Neuronal stem cell (in vitro differentiated cells): ENCODE measurements around the gene TMEM63A.

ENCODE experiments used
- DNase-seq: peaks from one replicate; pipeline ENCODE4 v3.0.0-alpha.2; 2013; ENCODE audit warnings: low spot score
- H2AFZ ChIP-seq: one replicate; pipeline ENCODE4 v1.6.1; 2013; ENCODE audit warnings: mild to moderate bottlenecking, low read length, inconsistent platforms
- H2AK5ac ChIP-seq: 2 replicates; pipeline ENCODE4 v1.6.1; 2013; ENCODE audit warnings: low read depth, mild to moderate bottlenecking, inconsistent platforms, low read length, moderate library complexity, mixed read lengths
- H2BK120ac ChIP-seq: 2 replicates; pipeline ENCODE4 v1.6.1; 2013; ENCODE audit warnings: low read depth, mild to moderate bottlenecking, inconsistent platforms, low read length, moderate library complexity, mixed read lengths
- H2BK12ac ChIP-seq: one replicate; pipeline ENCODE4 v1.6.1; 2013; ENCODE audit warnings: low read length, inconsistent platforms
- H2BK15ac ChIP-seq: 2 replicates; pipeline ENCODE4 v1.6.1; 2013; ENCODE audit warnings: mild to moderate bottlenecking, low read length, inconsistent platforms, mixed read lengths
- H2BK5ac ChIP-seq: one replicate; pipeline ENCODE4 v1.6.1; 2013; ENCODE audit warnings: inconsistent platforms, mild to moderate bottlenecking, low read length, moderate library complexity
- H3K14ac ChIP-seq: one replicate; pipeline ENCODE4 v1.6.1; 2013; ENCODE audit warnings: low read length, inconsistent platforms
- H3K18ac ChIP-seq: 2 replicates; pipeline ENCODE4 v1.6.1; 2013; ENCODE audit warnings: low read length, inconsistent platforms
- H3K23ac ChIP-seq: 2 replicates; pipeline ENCODE4 v1.6.1; 2013; ENCODE audit warnings: low read depth, mild to moderate bottlenecking, mixed read lengths, low read length, inconsistent platforms; ENCODE audit not compliant: poor library complexity
- H3K27ac ChIP-seq: replicated peaks from 3 replicates; pipeline ENCODE4 v1.5.1; 2013; ENCODE audit warnings: low read length, inconsistent platforms
- H3K27me3 ChIP-seq, 3 experiments: 2 replicates each; pipeline ENCODE4 v1.6.1; 2013; ENCODE audit warnings: low read length in 3 of 3, mild to moderate bottlenecking in 2 of 3, inconsistent platforms in 1 of 3, low read depth in 1 of 3, mixed read lengths in 1 of 3, moderate library complexity in 1 of 3; ENCODE audit not compliant: control insufficient read depth in 3 of 3, insufficient read depth in 3 of 3
- H3K36me3 ChIP-seq, 2 donors: replicated peaks in 1 of 2; 2 replicates each; pipeline ENCODE4 v1.6.1; 2013; ENCODE audit warnings: low read length in 2 of 2; ENCODE audit not compliant: control insufficient read depth in 2 of 2, insufficient read depth in 2 of 2
- H3K4ac ChIP-seq: 2 replicates; pipeline ENCODE4 v1.6.1; 2013; ENCODE audit warnings: inconsistent platforms, mild to moderate bottlenecking, low read length, moderate library complexity
- H3K4me1 ChIP-seq, 2 donors: 1 replicate in 1 of 2; 2 replicates in 1 of 2; pipeline ENCODE4 v1.6.1; 2013; ENCODE audit warnings: low read length in 2 of 2, low read depth in 1 of 2; ENCODE audit not compliant: control insufficient read depth in 2 of 2, insufficient read depth in 1 of 2
- H3K4me2 ChIP-seq: one replicate; pipeline ENCODE4 v1.6.1; 2013; ENCODE audit warnings: mild to moderate bottlenecking, low read length, inconsistent platforms; ENCODE audit not compliant: insufficient read depth, poor library complexity, severe bottlenecking
- H3K4me3 ChIP-seq, 2 donors: 2 replicates each; pipeline ENCODE4 v1.5.1; 2013; ENCODE audit warnings: low read length in 2 of 2, mild to moderate bottlenecking in 2 of 2, inconsistent platforms in 1 of 2, moderate library complexity in 1 of 2
- H3K79me1 ChIP-seq: one replicate; pipeline ENCODE4 v1.6.1; 2013; ENCODE audit warnings: low read depth, mild to moderate bottlenecking, inconsistent platforms, low read length, moderate library complexity
- H3K9ac ChIP-seq: one replicate; pipeline ENCODE4 v1.6.1; 2013; ENCODE audit warnings: mild to moderate bottlenecking, low read depth, low read length, inconsistent platforms; ENCODE audit not compliant: poor library complexity
- H3K9me3 ChIP-seq, 2 donors: replicated peaks in 1 of 2; 2 replicates each; pipeline versions ENCODE3 to v1.6.1; 2013; ENCODE audit warnings: low read length in 2 of 2, mild to moderate bottlenecking in 2 of 2, inconsistent platforms in 1 of 2, low read depth in 1 of 2, mixed read lengths in 1 of 2, moderate library complexity in 1 of 2; ENCODE audit not compliant: control insufficient read depth in 2 of 2, insufficient read depth in 1 of 2
- H4K8ac ChIP-seq: one replicate; pipeline ENCODE4 v1.6.1; 2013; ENCODE audit warnings: low read depth, mild to moderate bottlenecking, inconsistent platforms, low read length, moderate library complexity
- H4K91ac ChIP-seq: one replicate; pipeline ENCODE4 v1.6.1; 2013; ENCODE audit warnings: low read length, low read depth, mild to moderate bottlenecking, inconsistent platforms; ENCODE audit not compliant: poor library complexity
- WGBS, 2 donors: extraction: QIAGEN DNeasy Blood & Tissue Kit; methylation state at CpG; one replicate each; pipeline ENCODE4 v1.1.7; 2013; ENCODE audit warnings: missing lambda C conversion rate in 2 of 2, mixed read lengths in 1 of 2; ENCODE audit not compliant: insufficient read length in 2 of 2, insufficient replicate concordance in 1 of 2; ENCODE audit errors: extremely low coverage in 2 of 2; 5-methylcytosine and 5-hydroxymethylcytosine counted together

TMEM63A gene

DNA sequence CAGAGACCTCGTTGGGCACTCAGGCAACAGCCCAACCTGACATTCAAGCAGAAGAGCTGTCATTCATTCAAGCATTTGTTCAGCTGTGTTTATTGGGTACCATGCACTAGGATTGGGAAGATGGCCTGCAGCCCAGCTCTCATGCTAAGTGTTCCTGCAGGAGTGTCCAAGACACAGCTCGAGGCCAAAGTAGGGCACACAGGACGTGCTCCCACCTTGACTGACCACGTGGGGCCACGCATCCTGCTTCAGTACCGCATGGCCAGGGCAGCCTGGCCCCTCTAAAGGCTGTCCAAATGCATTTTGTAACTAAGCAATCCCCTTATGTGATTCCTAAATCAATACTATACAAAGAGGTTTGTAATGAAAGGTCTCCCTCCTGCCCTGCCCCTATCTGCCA is 32.2 kb upstream of the TMEM63A start:
- Histone ChIP-seq H3K18ac (no peak overlapping the region), H2BK15ac (no peak overlapping the region), H3K79me1 (no peaks in the 10 kb centered on the region), H2AFZ (no peak overlapping the region), H3K4me2 (no peak overlapping the region), H3K14ac (no peak overlapping the region), H4K91ac (no peak overlapping the region), H3K23ac (no peak overlapping the region), H3K27me3 (peaks cover 0 to 2% (median 0%) of the 10 kb centered on the region in 3 experiments), H3K9me3 (no peaks in the 10 kb centered on the region), H4K8ac (no peak overlapping the region), H3K9ac (no peak overlapping the region), H3K36me3 (peaks cover 7 to 32% of the 10 kb centered on the region in 2 donors), H3K4ac (no peak overlapping the region), H2BK5ac (no peak overlapping the region), H3K4me1 (peaks cover 0 to 16% of the 10 kb centered on the region in 2 donors), H3K4me3 (no peak overlapping the region), H2BK120ac (no peak overlapping the region), H2BK12ac (no peak overlapping the region), H3K27ac (no peak overlapping the region), H2AK5ac (no peak overlapping the region)
- no CpG with 5 or more reads among the region's 6 CpGs for WGBS, 2 donors
- DNase-seq, result no peak

- no peaks in the 10 kb centered on the region for H3K79me1 ChIP-seq
- no peak overlapping the region for H3K4ac ChIP-seq
- no peak overlapping the region for H3K18ac ChIP-seq
- H3K4me3 ChIP-seq, result no peak overlapping the region
- H3K4me2 ChIP-seq, result no peak overlapping the region
- peak; percentile 44 for DNase-seq
- peaks cover 0 to 2% (median 0%) of the 10 kb centered on the region in 3 experiments for H3K27me3 ChIP-seq
- H2AFZ ChIP-seq, result no peak overlapping the region
- H3K4me1 ChIP-seq, result peaks cover 0 to 16% of the 10 kb centered on the region in 2 donors
- no peak overlapping the region for H2BK120ac ChIP-seq
- H3K23ac ChIP-seq, result no peak overlapping the region
- peak overlapping the region; percentile 29 for H2AK5ac ChIP-seq
- H3K14ac ChIP-seq, result no peak overlapping the region
- no peak overlapping the region for H4K8ac ChIP-seq
- no peak overlapping the region for H2BK15ac ChIP-seq
- no CpG with 5 or more reads among the region's 53 CpGs for WGBS, 2 donors
- H3K9ac ChIP-seq, result peak overlapping the region; percentile 47
- H2BK5ac ChIP-seq, result no peak overlapping the region
- H2BK12ac ChIP-seq, result no peak overlapping the region
- no peak overlapping the region for H4K91ac ChIP-seq
- no peaks in the 10 kb centered on the region for H3K9me3 ChIP-seq
- no peak overlapping the region for H3K27ac ChIP-seq
- peaks cover 3 to 5% of the 10 kb centered on the region in 2 donors for H3K36me3 ChIP-seq
Observed at GRCh38 chr1:225911191-225912130, 29.3 kb upstream of the TMEM63A start.

DNA sequence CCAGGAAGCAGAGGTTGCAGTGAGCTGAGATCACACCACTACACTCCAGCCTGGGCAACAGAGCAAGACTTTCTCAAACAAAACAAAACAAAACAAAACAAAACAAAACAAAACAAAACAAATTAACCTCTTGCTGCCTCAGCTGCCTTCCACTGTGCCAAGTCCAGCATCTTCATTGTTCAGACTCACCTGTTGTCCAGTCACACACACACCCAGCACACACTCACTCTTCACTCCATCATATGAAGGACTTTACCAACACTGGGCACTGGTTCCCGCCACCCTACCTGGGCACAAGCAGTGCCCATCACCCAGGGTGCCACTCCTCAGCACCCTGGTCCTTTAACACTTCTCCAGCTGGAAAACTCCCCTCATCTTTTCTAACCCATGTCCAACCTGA is 27.3 kb upstream of the TMEM63A start:
- H3K23ac ChIP-seq, result no peak overlapping the region
- H2BK12ac ChIP-seq, result no peak overlapping the region
- H4K91ac ChIP-seq, result no peak overlapping the region
- no peak overlapping the region for H2BK5ac ChIP-seq
- no peak overlapping the region for H4K8ac ChIP-seq
- H3K79me1 ChIP-seq, result no peaks in the 10 kb centered on the region
- no peak overlapping the region for H3K9ac ChIP-seq
- H3K36me3 ChIP-seq, result peaks cover 3 to 5% of the 10 kb centered on the region in 2 donors
- peaks cover 0 to 1% of the 10 kb centered on the region in 2 donors for H3K4me1 ChIP-seq
- no peak overlapping the region for H3K4me2 ChIP-seq
- no CpG with 5 or more reads among the region's 1 CpG for WGBS, 2 donors
- no peak overlapping the region for H2AFZ ChIP-seq
- peaks cover 0 to 2% (median 0%) of the 10 kb centered on the region in 3 experiments for H3K27me3 ChIP-seq
- H2BK120ac ChIP-seq, result no peak overlapping the region
- no peaks in the 10 kb centered on the region for H3K9me3 ChIP-seq
- H2BK15ac ChIP-seq, result no peak overlapping the region
- H3K27ac ChIP-seq, result no peak overlapping the region
- H2AK5ac ChIP-seq, result no peak overlapping the region
- no peak overlapping the region for H3K14ac ChIP-seq
- no peak overlapping the region for H3K18ac ChIP-seq
- no peak overlapping the region for H3K4ac ChIP-seq
- no peak for DNase-seq
- no peak overlapping the region for H3K4me3 ChIP-seq

DNA sequence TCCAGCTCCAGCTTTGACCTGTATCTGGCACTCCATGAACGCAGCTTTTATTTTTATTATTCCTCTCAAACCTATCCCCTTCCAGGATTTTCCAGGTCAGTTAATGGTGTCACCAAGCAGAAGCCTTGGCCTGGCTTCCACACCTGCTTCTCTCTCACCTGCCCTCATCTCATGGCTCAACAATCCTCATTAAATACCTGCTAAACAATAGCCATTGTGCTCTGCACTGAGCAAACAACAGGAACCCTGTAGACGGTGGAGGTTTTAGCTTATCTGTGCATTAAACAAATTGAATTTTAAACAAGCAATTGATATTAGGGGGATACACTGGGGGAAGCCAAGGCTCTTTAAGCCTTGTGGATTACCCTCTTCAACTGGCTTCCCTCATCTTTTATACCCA is 26.6 kb upstream of the TMEM63A start:
- no peaks in the 10 kb centered on the region for H3K79me1 ChIP-seq
- H2AK5ac ChIP-seq, result no peak overlapping the region
- no peak overlapping the region for H3K23ac ChIP-seq
- no peak overlapping the region for H3K4ac ChIP-seq
- no peaks in the 10 kb centered on the region for H3K9me3 ChIP-seq
- H3K4me2 ChIP-seq, result no peak overlapping the region
- H3K4me3 ChIP-seq, result no peak overlapping the region
- no peak overlapping the region for H2BK12ac ChIP-seq
- H3K27me3 ChIP-seq, result peaks cover 0 to 2% (median 0%) of the 10 kb centered on the region in 3 experiments
- H4K91ac ChIP-seq, result no peak overlapping the region
- no peak for DNase-seq
- H2AFZ ChIP-seq, result no peak overlapping the region
- no peak overlapping the region for H3K27ac ChIP-seq
- H3K18ac ChIP-seq, result no peak overlapping the region
- no peak overlapping the region for H2BK15ac ChIP-seq
- no peak overlapping the region for H2BK5ac ChIP-seq
- H3K36me3 ChIP-seq, result peaks cover 0 to 4% of the 10 kb centered on the region in 2 donors
- H3K4me1 ChIP-seq, result no peaks in the 10 kb centered on the region
- no CpG with 5 or more reads among the region's 2 CpGs for WGBS, 2 donors
- no peak overlapping the region for H3K9ac ChIP-seq
- H4K8ac ChIP-seq, result no peak overlapping the region
- no peak overlapping the region for H2BK120ac ChIP-seq
- no peak overlapping the region for H3K14ac ChIP-seq
